Measurements from ENCODE around the gene BHLHE40.

Gene BHLHE40

DNA sequence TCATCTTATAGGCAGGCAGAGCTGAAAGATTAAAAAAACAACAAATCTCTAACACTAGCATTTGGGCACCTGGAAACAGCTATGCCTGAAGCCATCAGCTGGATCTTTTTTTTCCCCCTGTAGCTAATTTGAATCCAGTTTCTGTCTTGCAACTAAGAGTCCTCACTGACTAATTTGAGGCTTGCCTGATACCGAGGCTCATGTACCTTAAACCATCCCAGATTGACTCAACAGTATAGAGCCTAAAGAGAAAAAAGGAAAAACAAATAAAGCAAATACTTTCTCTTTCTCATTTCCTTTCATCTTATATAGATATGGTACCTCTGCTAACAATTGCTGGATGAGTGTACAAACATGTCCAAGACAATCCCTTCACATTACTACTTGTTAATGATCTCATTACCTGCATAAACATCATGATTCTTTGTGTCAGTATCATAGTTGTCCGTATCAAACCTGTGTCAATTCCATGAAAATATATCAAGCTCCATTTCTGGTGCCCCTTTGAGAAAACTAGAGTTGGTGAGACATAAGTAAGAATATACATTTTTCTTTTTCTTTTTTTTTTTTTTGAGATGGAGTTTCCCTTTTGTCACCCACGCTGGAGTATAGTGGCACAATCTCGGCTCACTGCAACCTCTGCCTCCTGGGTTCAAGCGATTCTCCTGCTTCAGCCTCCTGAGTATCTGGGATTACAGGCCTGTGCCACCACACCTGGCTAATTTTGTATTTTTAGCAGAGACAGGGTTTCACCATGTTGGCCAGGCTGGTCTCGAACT lies 43.1 kb downstream of the BHLHE40 start:
- no peak for DNase-seq

- DNase-seq, result peak; percentile 67
These were observed 43.9 kb downstream of the BHLHE40 start for GRCh38 chr3:5022966-5023776.

DNA sequence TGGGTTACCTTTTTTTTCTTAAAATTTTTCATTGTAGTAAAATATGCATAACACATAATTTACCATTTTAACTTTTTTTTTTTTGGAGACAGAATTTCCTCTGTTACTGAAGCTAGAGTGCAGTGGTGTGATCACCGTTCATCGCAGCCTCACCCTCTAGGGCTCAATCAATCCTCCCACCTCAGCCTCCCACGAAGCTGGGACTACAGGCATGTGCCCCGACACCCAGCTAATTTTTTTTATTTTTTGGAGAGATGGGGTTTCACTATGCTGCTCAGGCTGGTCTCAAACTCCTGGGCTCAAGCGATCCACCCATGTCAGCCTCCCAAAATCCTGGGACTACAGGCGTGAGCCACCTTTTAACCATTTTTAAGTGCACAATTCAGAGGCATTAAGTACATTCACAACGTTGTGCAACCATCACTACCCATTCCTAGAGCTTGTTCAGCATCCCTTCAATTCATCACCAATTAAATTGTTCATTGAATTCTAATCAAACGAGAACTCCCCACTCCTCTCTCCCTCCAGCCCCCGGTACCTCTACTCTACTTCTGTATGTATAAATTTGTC lies 44.6 kb downstream of the BHLHE40 start:
- DNase-seq, result no peak

- no peak for DNase-seq
These were observed 46.8 kb downstream of the BHLHE40 start for GRCh38 chr3:5026046-5026362.

DNA sequence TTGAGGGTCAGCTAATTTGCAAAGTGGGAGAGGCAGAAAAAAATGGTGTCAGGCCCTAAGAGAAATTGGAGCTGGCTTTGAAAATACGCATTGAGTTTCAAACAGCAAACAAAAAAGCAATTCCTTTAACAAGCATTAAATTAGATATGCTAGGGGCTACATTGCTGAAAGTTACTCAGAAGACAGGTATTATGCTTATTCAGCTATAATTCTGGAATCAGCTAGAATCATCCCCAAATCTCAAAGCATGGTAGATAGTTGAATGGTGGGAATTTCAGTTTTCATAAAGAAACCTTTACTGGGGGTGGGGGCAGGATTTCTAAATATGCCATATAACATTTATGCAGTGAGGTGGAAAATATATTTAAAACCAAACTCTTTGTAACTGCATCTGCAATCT lies 50.5 kb downstream of the BHLHE40 start:
- no peak for DNase-seq

GRCh38 chr3:5030152-5030551 lies 50.9 kb downstream of the BHLHE40 start:
- DNase-seq, result no peak

GRCh38 chr3:5032844-5033243 lies 53.6 kb downstream of the BHLHE40 start:
- DNase-seq, result no peak
